ENCODE data around the gene BTBD16. TPM values are rescaled to one million over a fixed set of nuclear protein-coding genes. Genes with fewer than 3 reads are reported as not detected.

Gene BTBD16
- total and polyA plus RNA-seq, 10 of the 15 experiments (the other 5 are each of a cell fraction or from before 2014, with no cell fraction given), result 0.11 TPM; not detected in 9

DNA sequence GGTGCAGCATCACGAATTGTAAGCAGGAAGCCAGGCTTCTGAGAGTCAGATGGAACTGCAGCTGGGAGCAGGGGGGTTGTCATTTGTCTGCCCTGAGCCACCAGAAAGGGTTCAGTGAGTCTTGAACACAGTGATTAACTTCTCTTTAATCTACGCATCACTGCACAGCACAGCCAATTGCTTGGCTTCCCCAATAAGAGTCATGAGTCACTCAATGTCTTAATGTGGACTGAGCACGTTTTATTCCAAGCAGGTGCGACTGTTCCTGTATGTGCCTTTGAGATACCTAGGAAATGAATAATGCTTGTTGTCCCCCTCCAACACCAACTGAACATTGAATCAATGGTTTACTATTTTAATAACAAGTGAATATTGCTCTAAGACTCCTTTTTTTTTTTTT lies 77.4 kb downstream of the BTBD16 start:
- no peak for DNase-seq (ENCODE audit: low read depth, low spot score)
- H3K4me1 ChIP-seq (ENCODE audit: control insufficient read depth, insufficient read depth, low read length), result no peaks in the 10 kb centered on the region
- ChIA-PET CTCF (interaction anchor here (2.2 kb wide), 1 partner anchor 86 kb away, joined by 7 read pairs; no protein-coding TSS in a partner anchor), SMC1A (ENCODE audit: uncharacterized antibody, unreplicated experiment) (no interaction called here), RAD21 (ENCODE audit: unreplicated experiment) (no interaction called here), POLR2A (no interaction called here)
- H3K27me3 ChIP-seq (replicated peaks in 1 of 2; ENCODE audit: control insufficient read depth in 2 of 2, insufficient read depth in 2 of 2, low read length in 1 of 2), result peaks cover 2 to 3% of the 10 kb centered on the region in 2 experiments; a peak in 2 of 4 replicates
- no TSS peak for BruUV-seq (replicated peaks)
- no peaks in the 10 kb centered on the region for H4K20me1 ChIP-seq (ENCODE audit: control insufficient read depth, insufficient read depth)
- intact Hi-C loops (cut with micrococcal nuclease; ENCODE audit: unreplicated experiment), result no loop called here
- H3K4me2 ChIP-seq (ENCODE audit: control insufficient read depth, insufficient read depth), result no peak overlapping the region
- H3K4me3 ChIP-seq, result no peak overlapping the region
- H3K9ac ChIP-seq (ENCODE audit: control insufficient read depth, insufficient read depth, low read length), result no peak overlapping the region
- no peak overlapping the region for H2AFZ ChIP-seq (ENCODE audit: control insufficient read depth, low read depth, low read length)
- WGBS (ENCODE audit: insufficient coverage, insufficient replicate concordance, low lambda C conversion rate, missing lambda C conversion rate), result 15% methylated on average over 4 of the region's 4 CpGs
- H3K36me3 ChIP-seq (ENCODE audit: control insufficient read depth in 2 of 2, insufficient read depth in 2 of 2, low read length in 1 of 2), result no peaks in the 10 kb centered on the region
- H3K79me2 ChIP-seq (ENCODE audit: control insufficient read depth, insufficient read depth, low read length), result no peaks in the 10 kb centered on the region
- H3K9me3 ChIP-seq (replicated peaks; ENCODE audit: control insufficient read depth, insufficient read depth, low read length), result no peaks in the 10 kb centered on the region
- in situ Hi-C loops (cut with MboI), result loop anchor here (5.0 kb wide), 1 partner anchor 79 kb away; no protein-coding TSS in a partner anchor
- H3K27ac ChIP-seq (ENCODE audit: control insufficient read depth, insufficient read depth), result no peak overlapping the region
- TF ChIP-seq PAX5 (IDR thresholded peaks at IDR 0.05; ENCODE audit: borderline replicate concordance, low read depth, low read length) (peak; percentile 38; the same call in 1 of the 2 replicates), ZNF274 (IDR thresholded peaks at IDR 0.05; ENCODE audit: insufficient read depth, insufficient read length) (no peak), BHLHE40 (IDR thresholded peaks at IDR 0.05; ENCODE audit: borderline replicate concordance in 1 of 2, low read depth in 2 of 2, low read length in 1 of 2) (peak in 1 of 2 experiments; percentile 48; a peak in 2 of 4 replicates)
- ATAC-seq, result peak; percentile 36; the same call in 2 of the 3 replicates
- FAIRE-seq, result no peak

DNA sequence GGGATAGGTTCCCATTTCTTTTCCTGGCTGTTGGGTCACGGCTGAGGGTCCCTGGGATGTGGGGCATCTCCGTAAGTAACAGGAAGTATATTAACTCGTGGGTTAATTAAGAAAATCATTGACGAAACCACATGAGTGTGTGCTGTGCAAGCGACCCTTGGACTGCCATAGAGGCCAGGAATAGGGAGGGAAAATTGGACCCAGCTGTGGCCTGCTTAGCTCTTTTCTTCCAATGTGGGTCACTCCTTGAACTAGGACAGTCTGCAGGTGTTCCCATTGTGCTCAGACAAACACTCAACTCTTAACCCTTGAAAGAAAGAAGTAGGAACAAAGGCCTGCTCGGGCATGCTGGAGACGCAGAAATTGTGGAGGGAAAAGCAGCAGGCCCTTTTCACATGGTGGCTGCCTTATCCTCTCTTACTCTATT lies 77.9 kb downstream of the BTBD16 start:
- H3K4me2 ChIP-seq (ENCODE audit: control insufficient read depth, insufficient read depth), result no peak overlapping the region
- SMC1A ChIA-PET (ENCODE audit: uncharacterized antibody, unreplicated experiment), result no interaction called here
- H3K4me1 ChIP-seq (ENCODE audit: control insufficient read depth, insufficient read depth, low read length), result no peaks in the 10 kb centered on the region
- intact Hi-C loops (cut with micrococcal nuclease; ENCODE audit: unreplicated experiment), result no loop called here
- no peak overlapping the region for H3K27ac ChIP-seq (ENCODE audit: control insufficient read depth, insufficient read depth)
- H2AFZ ChIP-seq (ENCODE audit: control insufficient read depth, low read depth, low read length), result no peak overlapping the region
- no peaks in the 10 kb centered on the region for H3K9me3 ChIP-seq (replicated peaks; ENCODE audit: control insufficient read depth, insufficient read depth, low read length)
- DNase-seq (ENCODE audit: low read depth, low spot score) (no peak), ATAC-seq (no peak), FAIRE-seq (no peak)
- no peaks in the 10 kb centered on the region for H4K20me1 ChIP-seq (ENCODE audit: control insufficient read depth, insufficient read depth)
- no peak overlapping the region for H3K9ac ChIP-seq (ENCODE audit: control insufficient read depth, insufficient read depth, low read length)
- H3K79me2 ChIP-seq (ENCODE audit: control insufficient read depth, insufficient read depth, low read length), result no peaks in the 10 kb centered on the region
- no peak for TF ChIP-seq ZSCAN29 (IDR thresholded peaks at IDR 0.05)
- TF ChIP-seq CHD2 (IDR thresholded peaks at IDR 0.05; ENCODE audit: borderline replicate concordance, low read depth, low read length), result no peak
- TF ChIP-seq PAX5 (IDR thresholded peaks at IDR 0.05; ENCODE audit: borderline replicate concordance, low read depth, low read length), result no peak
- TF ChIP-seq NBN (IDR thresholded peaks at IDR 0.05), result no peak
- TF ChIP-seq, protein P1, sequence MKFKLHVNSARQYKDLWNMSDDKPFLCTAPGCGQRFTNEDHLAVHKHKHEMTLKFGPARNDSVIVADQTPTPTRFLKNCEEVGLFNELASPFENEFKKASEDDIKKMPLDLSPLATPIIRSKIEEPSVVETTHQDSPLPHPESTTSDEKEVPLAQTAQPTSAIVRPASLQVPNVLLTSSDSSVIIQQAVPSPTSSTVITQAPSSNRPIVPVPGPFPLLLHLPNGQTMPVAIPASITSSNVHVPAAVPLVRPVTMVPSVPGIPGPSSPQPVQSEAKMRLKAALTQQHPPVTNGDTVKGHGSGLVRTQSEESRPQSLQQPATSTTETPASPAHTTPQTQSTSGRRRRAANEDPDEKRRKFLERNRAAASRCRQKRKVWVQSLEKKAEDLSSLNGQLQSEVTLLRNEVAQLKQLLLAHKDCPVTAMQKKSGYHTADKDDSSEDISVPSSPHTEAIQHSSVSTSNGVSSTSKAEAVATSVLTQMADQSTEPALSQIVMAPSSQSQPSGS (IDR thresholded peaks at IDR 0.05; ENCODE audit: low read length), result no peak
- TF ChIP-seq NR2F1 (conservative IDR thresholded peaks at IDR 0.05), result no peak
- no peak for TF ChIP-seq SMARCA5 (IDR thresholded peaks at IDR 0.05)
- TF ChIP-seq IRF4 (IDR thresholded peaks at IDR 0.05; ENCODE audit: low read depth, low read length), result no peak
- TF ChIP-seq MXI1 (IDR thresholded peaks at IDR 0.05; ENCODE audit: low read depth, low read length), result no peak
- no peaks in the 10 kb centered on the region for H3K36me3 ChIP-seq (ENCODE audit: control insufficient read depth in 2 of 2, insufficient read depth in 2 of 2, low read length in 1 of 2)
- peaks cover 2% of the 10 kb centered on the region in 2 experiments; a peak in 1 of 4 replicates for H3K27me3 ChIP-seq (replicated peaks in 1 of 2; ENCODE audit: control insufficient read depth in 2 of 2, insufficient read depth in 2 of 2, low read length in 1 of 2)
- WGBS (ENCODE audit: insufficient coverage, insufficient replicate concordance, low lambda C conversion rate, missing lambda C conversion rate), result 40% methylated on average over 7 of the region's 7 CpGs
- no peak overlapping the region for H3K4me3 ChIP-seq
- RAD21 ChIA-PET (ENCODE audit: unreplicated experiment), result no interaction called here
- POLR2A ChIA-PET, result no interaction called here
- CTCF ChIA-PET, result interaction anchor here (2.2 kb wide), 1 partner anchor 85 kb away, joined by 7 read pairs; no protein-coding TSS in a partner anchor
- in situ Hi-C loops (cut with MboI), result loop anchor here (5.0 kb wide), 1 partner anchor 78 kb away; no protein-coding TSS in a partner anchor
- BruUV-seq (replicated peaks), result no TSS peak
